ENCODE results near the gene DDX3X. TPM values are rescaled to one million over a fixed set of nuclear protein-coding genes. Genes with fewer than 3 reads are reported as not detected.
A peak's percentile ranks its signal among the peaks of the same experiment; 100 is the strongest.

Gene DDX3X
- total and polyA plus RNA-seq, 2 of the 4 experiments (the other 2 are of a cell fraction) = 64.8 to 229 TPM

- Histone ChIP-seq H2AFZ (replicated peaks; ENCODE audit: low read length, poor library complexity) (peak overlapping the region; percentile 99), H3K14ac (replicated peaks; ENCODE audit: low read depth, low read length) (peak overlapping the region; percentile 98), H3K9me1 (ENCODE audit: insufficient read depth, low read length) (0 out of 2 replicates have a peak, but pooled peaks cover 3% of the 10 kb centered on the region), H4K91ac (ENCODE audit: insufficient read depth, low read depth, low read length) (peak overlapping the region; percentile 98), H2BK20ac (ENCODE audit: low read depth, low read length) (peak overlapping the region; percentile 77), H2BK120ac (ENCODE audit: low read depth, low read length) (peak overlapping the region; percentile 95), H2BK5ac (ENCODE audit: low read depth, low read length, poor library complexity, severe bottlenecking) (peak overlapping the region; percentile 97), H3K18ac (ENCODE audit: low read depth, low read length) (peak overlapping the region; percentile 94), H2BK15ac (ENCODE audit: low read depth, low read length) (peak overlapping the region; percentile 69; the same call in 2 of the 3 replicates), H2AK9ac (replicated peaks; ENCODE audit: low read depth, low read length, poor library complexity) (peak overlapping the region; percentile 100), H2AK5ac (ENCODE audit: low read depth, low read length) (peak overlapping the region; percentile 38; the same call in 1 of the 2 replicates), H3K56ac (ENCODE audit: extremely low read depth, insufficient read depth, low read length) (peak overlapping the region; percentile 98), H3K27ac (ENCODE audit: insufficient read depth, low read length) (peak overlapping the region; percentile 94), H3K4ac (ENCODE audit: low read depth, low read length) (peak overlapping the region; percentile 99), H3K9me3 (ENCODE audit: control insufficient read depth, insufficient read depth, low read length) (no peaks in the 10 kb centered on the region), H3K4me2 (ENCODE audit: low read depth, low read length) (peak overlapping the region; percentile 84), H3K4me1 (ENCODE audit: control insufficient read depth, insufficient read depth, low read length) (peaks cover 5% of the 10 kb centered on the region; the same call in 1 of the 2 replicates), H4K8ac (ENCODE audit: low read depth in 2 of 2, low read length in 2 of 2) (peak overlapping the region; percentile 87 to 98), H3K4me3 (ENCODE audit: insufficient read depth, low read depth, low read length) (peak overlapping the region; percentile 68), H4K5ac (ENCODE audit: low read depth, low read length) (peak overlapping the region; percentile 95), H3K79me1 (ENCODE audit: low read depth in 1 of 2, low read length in 2 of 2) (peaks cover 0 to 32% of the 10 kb centered on the region in 2 experiments; a peak in 2 of 4 replicates), H3K23ac (ENCODE audit: low read depth, low read length) (peak overlapping the region; percentile 99), H3K9ac (ENCODE audit: low read depth, low read length) (peak overlapping the region; percentile 89), H4K20me1 (ENCODE audit: insufficient read depth, low read length) (peaks cover 42% of the 10 kb centered on the region), H3K36me3 (ENCODE audit: control insufficient read depth, insufficient read depth, low read length) (no peaks in the 10 kb centered on the region), H3K27me3 (ENCODE audit: control insufficient read depth, insufficient read depth, low read length) (no peaks in the 10 kb centered on the region)
- dilution Hi-C loops (cut with HindIII; ENCODE audit: low sequenced_read_pairs, unreplicated experiment) (no loop called here), intact Hi-C loops (cut with micrococcal nuclease) (no loop called here), in situ Hi-C loops (cut with MboI; ENCODE audit: low sequenced_read_pairs) (no loop called here)
- ATAC-seq (ENCODE audit: low read depth) = peak; percentile 45
- DNase-seq = peak; percentile 84
- TF ChIP-seq CTCF (conservative IDR thresholded peaks at IDR 0.05; ENCODE audit: low read depth, low read length) (no peak), MAZ (IDR thresholded peaks at IDR 0.05; ENCODE audit: borderline replicate concordance, low read depth, low read length) (peak; percentile 59), CEBPB (IDR thresholded peaks at IDR 0.05; ENCODE audit: low read depth, low read length) (no peak), POLR2A (IDR thresholded peaks at IDR 0.05; ENCODE audit: low read depth, low read length) (no peak; the same call in 1 of the 2 replicates), MAFK (IDR thresholded peaks at IDR 0.05; ENCODE audit: low read depth, low read length) (no peak), ELK1 (IDR thresholded peaks at IDR 0.05; ENCODE audit: borderline replicate concordance, low read depth, low read length) (no peak), RFX5 (IDR thresholded peaks at IDR 0.05; ENCODE audit: low read depth, low read length) (peak; percentile 89), FOS (IDR thresholded peaks at IDR 0.05; ENCODE audit: low read depth, low read length) (no peak), BHLHE40 (IDR thresholded peaks at IDR 0.05; ENCODE audit: low read depth, low read length) (peak; percentile 98), USF2 (IDR thresholded peaks at IDR 0.05; ENCODE audit: low read depth, low read length) (peak; percentile 95), CHD1 (IDR thresholded peaks at IDR 0.05; ENCODE audit: low read depth, low read length) (no peak), SMC3 (IDR thresholded peaks at IDR 0.05; ENCODE audit: low read depth, low read length) (no peak), RCOR1 (IDR thresholded peaks at IDR 0.05; ENCODE audit: insufficient replicate concordance, low read length) (no peak), MXI1 (IDR thresholded peaks at IDR 0.05; ENCODE audit: borderline replicate concordance, low read depth, low read length) (0 out of 2 replicates have a peak, but pooled peaks have one; percentile 14)
- CTCF ChIA-PET = no interaction called here
- 2% methylated on average over 9 of the region's 64 CpGs; no CpG with 5 or more reads in 1 of the 2 experiments for WGBS, 2 experiments (ENCODE audit: extremely low coverage in 2 of 2, insufficient read length in 1 of 2)
- BruUV-seq (replicated peaks) = no TSS peak
- POLR2A ChIA-PET (ENCODE audit: unreplicated experiment) = interaction anchor here (0.6 to 1.3 kb wide), 4 partner anchors 20 to 209 kb away, joined by 3 read pairs; no protein-coding TSS in a partner anchor
Observed at GRCh38 chrX:41333003-41333743, 789 bp upstream of the DDX3X start.

Measured in IMR-90 (cell line).